Activated CD4-positive, alpha-beta T cell treated with anti-CD3 and anti-CD28 coated beads, Interleukin-10, Interleukin-2, amounts not matched to agents 100 ng/mL and 50 ng/mL, durations not matched to agents 16 hours and 8 hours (primary cell): Measurements from ENCODE around the gene CCDC167.

Experiments
- DNase-seq: peaks from one replicate; pipeline ENCODE4 v3.0.0-alpha.2; 2020

Gene CCDC167

DNA sequence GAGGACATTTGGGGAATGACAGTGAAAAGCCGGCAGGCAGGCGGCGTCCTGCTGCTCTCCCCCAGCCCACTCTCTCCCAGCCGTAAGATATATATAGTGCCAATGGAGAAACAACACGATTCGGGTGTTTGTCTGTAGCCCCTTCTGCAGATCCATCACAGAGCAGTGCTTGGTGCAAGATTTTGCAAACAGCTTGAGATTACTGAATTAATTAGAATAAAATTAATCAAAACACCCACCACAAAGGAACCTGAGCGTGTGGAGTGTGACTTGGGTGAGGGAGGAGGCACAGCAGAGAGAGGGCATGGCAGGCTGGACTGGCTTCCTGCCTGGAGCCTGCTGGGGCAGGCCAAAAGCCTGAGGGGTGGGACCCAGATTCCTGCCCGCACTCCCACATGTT, 28.8 kb upstream of the CCDC167 start:
- DNase-seq = no peak

- no peak for DNase-seq
Observed at GRCh38 chr6:37525460-37526357, 26.0 kb upstream of the CCDC167 start.

DNA sequence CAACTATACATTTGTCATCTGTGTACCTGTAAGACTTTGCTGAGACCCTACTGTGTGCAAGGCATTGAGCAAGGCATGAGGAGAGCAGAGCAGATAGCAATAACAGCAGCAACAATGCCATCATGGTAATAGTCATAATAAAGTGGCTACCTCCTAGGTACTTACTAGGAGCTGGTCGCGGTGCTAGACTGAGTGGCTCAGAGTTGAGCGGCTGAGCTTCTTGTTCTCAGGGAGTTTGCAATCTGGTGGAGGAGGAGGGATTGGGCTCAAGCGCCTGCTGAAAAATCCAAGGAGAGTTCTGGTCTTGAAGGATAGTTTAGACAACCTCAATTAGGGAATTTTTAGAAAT, 25.3 kb upstream of the CCDC167 start:
- no peak for DNase-seq

- DNase-seq = no peak
Observed at GRCh38 chr6:37524025-37524969, 24.6 kb upstream of the CCDC167 start.

- DNase-seq = no peak
Observed at GRCh38 chr6:37523412-37523811, 23.7 kb upstream of the CCDC167 start.

DNA sequence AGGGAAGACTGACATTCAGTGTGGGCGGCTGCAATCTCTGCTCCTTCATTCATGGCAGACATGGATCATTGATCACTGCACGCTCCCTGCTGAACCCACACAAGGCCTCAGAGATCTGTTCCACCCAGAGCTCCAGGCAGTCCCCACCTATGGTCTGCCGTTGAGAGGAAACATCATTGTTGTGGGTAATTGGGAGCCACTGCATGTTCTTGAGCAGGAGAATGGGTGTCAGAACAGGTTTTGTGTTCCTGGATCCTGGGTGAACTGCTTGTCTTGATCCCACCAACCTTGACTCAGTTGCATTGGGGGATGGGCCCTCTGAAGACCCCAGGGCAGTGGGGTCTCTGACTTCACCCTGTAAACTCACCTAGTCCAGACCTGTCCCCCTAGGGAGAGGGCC, 23.1 kb upstream of the CCDC167 start:
- no peak for DNase-seq

- DNase-seq = peak; percentile 24
Observed at GRCh38 chr6:37521674-37522073, 22.0 kb upstream of the CCDC167 start.

DNA sequence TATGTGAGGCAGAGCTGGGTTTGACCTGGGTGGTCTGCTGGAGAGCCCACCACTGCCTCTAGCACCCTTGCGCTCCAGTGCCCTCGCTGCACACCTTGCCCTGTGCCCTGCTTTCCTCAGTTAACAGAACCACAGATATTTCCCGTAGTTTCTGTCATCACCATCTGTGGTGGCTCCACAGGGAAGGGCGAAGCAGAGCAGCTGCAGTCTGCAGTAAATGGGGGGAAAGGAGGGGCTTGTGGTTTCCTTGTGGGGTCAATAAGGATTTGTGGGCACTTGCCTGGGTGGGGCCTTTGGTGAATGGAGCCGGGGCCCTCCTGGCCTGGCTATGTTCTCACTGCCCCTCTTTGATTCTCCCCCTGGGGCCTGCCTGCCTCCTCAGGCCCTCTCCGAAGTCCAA, 21.2 kb upstream of the CCDC167 start:
- DNase-seq = no peak

DNA sequence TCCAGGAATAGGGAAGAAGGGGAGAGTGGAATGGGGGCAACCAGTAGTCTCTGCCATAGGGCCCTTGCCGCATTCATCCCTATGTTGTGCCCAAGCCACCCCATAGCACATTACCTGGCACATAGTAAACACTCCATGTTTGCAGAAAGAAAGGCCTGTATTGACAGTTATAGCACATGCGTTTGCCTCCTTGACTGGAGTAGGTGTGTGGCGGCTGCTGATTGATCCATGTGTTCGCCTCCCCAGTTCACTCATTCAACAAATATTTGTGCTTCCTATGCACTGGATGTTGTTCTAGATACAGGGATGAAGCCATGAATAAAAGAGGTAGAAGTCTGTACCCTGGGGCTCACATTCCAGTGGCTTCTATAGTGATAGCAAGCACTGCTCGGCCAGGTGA, 19.8 kb upstream of the CCDC167 start:
- DNase-seq = no peak

DNA sequence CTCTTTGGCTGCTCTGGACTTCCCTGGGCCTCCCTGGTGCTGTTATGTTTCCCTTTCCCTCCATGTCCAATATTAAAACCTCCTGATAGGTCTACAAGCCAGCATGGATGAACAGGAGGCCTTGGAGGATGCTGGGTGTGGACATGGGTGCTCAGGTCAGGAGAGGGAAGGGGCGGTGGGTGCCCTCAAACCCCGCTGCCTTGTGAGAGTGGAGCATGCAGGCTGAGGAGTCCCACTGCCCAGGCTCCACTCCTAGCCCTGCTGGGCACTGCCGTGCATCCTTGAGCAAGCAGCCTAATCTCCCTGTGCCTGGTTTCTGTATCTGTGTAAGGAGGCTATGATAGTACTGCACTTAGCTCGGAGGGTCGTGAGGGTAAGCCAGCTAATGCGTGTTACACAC, 18.4 kb upstream of the CCDC167 start:
- no peak for DNase-seq

DNA sequence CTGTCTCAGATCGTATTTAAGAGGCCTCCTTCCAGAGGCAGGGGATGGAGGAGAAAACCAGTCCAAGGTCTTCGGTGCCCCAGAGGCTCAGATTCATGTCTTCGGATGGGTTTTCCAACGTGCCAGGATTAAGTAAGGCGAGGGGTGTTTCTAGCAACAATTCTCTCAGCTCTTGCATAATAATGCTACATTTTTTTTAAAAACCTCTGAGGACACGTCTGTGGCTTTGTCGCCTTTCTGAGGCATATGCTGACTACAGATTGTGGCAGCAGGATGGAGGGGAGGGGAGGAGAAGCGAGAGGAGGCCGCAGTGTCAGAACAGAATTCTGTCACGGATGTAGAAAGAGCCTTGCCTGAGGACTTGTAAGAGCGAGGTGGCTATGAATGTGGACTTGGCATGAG, 17.7 kb upstream of the CCDC167 start:
- DNase-seq = peak; percentile 94

DNA sequence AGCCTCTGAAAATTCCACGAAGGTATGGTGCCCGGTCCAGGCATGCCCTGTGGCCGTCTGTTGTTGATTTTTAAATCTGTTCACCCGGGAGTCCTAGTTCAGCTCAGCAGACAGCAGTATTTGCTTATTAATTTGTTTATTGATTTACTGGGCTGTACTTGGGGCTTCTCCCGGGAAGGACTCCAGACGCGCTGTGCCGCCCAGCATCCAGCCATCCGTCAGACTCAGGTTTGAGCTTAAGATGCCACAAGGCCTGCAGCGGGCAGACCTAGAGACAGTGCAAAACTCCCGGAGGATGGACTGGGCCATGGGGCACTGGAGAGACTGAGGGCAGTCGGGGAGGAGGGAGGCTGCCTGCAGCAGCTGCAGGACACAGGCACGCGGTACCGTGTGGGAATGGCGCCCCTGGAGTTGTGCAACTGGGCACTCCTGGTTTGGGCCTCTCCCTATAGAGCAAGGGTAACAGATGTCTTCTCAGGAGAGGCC, 17.3 kb upstream of the CCDC167 start:
- peak; percentile 22 for DNase-seq

DNA sequence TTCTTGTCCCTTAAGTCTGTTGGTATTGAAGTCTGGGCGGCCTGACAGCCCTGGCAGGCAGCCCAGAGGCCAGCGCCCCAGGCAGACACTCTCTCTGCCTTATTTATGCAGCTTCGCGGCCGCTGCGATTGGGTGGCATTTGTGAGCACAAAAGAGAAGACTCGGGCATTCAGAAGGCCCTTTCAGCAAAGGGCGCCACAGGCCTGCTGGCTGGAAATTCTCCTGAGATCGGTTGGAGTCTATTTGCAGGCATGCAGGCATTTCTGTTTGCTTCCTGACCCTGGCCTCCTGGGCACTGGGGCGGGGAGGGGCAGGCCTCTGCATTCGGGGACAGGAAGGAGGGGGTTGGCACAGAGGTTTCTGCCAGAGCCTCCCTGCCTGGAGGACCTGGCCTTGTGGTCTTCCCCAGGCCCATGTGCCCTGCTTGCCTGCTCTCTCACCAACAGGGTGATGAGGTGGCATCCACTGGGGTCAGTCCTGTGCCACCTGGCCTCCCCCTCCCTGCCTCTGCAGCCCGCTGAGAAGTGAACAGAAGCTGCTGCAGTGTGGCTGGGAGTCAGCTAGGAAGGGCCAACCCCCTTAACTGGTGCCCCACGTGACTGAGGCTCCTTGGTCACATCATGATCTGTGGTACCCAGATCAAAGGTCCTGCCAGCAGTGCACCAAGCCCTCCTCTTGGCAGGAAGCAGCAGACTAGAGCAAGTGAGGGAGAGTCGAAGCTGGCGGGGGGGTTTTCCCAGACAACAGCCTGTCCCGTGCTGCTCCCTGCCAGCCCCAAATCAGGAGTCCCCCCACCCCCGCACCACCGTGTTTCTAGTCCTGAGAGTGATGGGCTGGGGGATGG, 16.6 kb upstream of the CCDC167 start:
- DNase-seq = peak; percentile 96

DNA sequence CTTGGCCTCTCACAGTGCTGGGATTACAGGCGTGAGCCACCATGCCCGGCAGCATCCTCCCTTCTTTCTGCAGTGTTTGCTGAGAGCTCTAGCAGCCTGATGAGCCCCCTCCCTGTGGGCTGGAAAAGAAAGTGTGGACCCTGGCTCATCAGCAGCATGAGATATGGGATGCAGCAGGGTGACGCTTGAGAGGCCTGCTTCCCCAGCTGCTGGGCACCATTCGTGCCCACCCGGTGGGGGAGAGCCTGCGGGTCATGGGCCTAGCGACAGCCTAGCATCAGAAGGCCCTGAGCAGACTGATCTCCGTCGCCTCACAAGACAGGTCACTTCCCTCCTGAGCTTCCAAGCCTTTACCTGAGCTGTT, 16.0 kb upstream of the CCDC167 start:
- no peak for DNase-seq

DNA sequence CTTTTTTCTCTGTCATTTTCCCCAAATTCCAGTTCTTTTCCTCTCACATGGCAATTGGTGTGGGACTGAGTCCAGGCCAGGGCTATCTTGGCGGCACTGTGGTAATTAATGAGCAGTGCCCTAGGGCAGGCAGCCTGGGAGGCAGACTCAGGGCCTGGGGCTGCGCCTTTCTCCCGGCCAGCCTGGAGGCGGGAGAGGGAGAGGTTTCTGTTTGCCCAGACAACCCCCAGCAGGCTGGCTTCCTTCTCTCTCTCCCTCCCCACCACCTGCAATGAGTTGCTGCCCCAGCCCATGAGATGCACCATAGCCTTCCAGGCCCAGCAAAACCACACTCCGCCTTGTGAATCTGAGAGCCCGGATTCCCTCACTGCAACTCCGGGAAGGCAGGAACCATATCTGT, 15.1 kb upstream of the CCDC167 start:
- DNase-seq = peak; percentile 28

GRCh38 chr6:37514321-37514771, 14.7 kb upstream of the CCDC167 start:
- peak; percentile 79 for DNase-seq

DNA sequence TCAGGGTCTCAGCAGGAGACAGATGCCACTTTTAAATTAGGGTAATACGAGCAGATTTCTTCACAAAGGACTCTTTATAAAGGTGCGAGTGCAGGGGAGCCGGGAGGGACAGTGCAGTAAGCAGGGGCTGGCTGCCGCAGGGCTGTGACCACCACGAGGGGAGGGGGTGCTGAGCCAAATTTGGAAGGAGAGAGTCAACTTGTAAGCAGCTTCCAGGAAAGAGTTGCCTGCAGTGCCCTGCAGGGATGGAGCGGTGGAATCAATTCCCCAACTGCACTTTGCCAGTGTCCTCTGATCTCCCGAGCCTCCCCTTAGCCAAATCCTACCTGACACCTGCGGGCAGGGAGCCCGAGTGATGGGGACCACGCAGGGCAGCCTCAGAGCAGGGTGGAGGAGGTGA, 13.9 kb upstream of the CCDC167 start:
- no peak for DNase-seq

DNA sequence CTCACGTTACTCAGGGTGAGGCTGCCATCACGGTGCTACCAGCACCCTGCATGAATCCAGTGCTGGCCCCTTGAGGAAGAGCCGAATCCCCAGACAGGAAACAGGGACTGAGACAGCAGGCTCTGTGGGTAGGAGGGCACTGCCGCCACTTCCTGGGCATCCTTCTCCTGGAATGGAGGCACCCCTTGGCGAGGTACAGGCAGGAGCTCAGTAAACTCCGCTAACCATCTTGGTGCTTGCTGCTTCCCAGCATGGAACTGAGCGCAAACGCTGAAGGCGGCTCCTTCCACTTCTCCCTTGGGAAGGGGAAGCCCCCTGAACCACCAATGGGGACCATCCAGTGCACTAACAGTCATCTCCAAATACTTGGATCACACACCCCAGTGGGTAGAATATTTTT, 13.5 kb upstream of the CCDC167 start:
- no peak for DNase-seq

GRCh38 chr6:37512400-37513011, 12.8 kb upstream of the CCDC167 start:
- no peak for DNase-seq

DNA sequence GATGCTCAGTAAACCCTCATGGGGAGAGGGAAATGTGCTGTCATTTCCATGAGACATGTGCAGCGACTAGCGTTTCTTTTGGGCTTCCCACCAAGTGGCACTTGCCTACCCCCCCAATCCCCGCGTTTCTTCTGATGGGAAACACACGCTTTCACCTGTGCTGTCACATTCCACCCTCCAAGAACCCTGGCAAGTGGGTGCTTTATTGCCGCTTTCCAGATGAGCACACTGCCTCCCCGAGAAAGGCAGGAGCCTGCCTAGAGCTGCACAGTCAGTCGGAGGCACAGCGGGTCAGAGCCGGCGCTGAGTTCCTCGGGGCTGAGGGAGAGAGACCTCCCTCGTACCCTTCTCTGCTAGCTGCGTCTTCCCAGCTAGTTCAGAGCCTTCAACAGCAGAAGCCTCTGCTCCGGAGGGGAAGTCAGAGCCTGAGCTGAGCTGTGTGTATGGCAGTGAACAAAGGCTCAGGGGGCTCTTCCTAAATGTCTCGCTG, 12.3 kb upstream of the CCDC167 start:
- no peak for DNase-seq

GRCh38 chr6:37511201-37511600, 11.5 kb upstream of the CCDC167 start:
- DNase-seq = no peak
